ENCODE results near the gene PRSS33.
A peak's percentile ranks its signal among the peaks of the same experiment; 100 is the strongest.

The PRSS33 gene

DNA sequence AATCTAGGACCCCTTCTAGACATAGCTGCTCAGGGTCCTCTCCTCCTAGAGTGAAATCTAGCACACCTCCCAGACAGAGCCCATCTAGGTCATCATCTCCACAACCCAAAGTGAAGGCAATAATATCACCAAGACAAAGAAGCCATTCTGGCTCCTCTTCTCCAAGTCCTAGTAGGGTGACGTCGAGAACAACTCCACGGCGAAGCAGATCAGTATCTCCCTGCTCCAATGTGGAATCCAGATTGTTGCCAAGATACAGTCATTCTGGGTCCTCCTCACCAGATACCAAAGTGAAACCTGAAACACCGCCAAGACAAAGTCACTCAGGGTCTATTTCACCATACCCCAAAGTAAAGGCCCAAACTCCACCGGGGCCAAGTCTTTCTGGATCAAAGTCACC, 24.2 kb downstream of the PRSS33 start:
- no peak for DNase-seq (ENCODE audit: low read depth in 1 of 2, low spot score in 1 of 2)

DNA sequence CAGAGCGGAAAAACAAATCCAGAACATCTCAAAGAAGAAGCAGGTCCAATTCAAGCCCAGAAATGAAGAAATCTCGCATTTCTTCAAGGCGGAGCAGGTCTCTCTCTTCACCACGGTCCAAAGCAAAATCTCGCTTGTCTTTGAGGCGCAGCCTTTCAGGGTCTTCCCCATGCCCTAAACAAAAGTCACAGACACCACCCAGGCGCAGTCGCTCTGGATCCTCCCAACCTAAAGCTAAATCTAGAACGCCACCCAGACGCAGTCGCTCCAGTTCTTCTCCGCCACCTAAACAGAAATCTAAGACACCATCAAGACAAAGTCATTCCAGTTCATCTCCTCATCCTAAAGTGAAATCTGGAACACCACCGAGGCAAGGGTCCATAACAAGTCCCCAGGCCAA, 24.6 kb downstream of the PRSS33 start:
- no peak for DNase-seq (ENCODE audit: low read depth in 1 of 2, low spot score in 1 of 2)

DNA sequence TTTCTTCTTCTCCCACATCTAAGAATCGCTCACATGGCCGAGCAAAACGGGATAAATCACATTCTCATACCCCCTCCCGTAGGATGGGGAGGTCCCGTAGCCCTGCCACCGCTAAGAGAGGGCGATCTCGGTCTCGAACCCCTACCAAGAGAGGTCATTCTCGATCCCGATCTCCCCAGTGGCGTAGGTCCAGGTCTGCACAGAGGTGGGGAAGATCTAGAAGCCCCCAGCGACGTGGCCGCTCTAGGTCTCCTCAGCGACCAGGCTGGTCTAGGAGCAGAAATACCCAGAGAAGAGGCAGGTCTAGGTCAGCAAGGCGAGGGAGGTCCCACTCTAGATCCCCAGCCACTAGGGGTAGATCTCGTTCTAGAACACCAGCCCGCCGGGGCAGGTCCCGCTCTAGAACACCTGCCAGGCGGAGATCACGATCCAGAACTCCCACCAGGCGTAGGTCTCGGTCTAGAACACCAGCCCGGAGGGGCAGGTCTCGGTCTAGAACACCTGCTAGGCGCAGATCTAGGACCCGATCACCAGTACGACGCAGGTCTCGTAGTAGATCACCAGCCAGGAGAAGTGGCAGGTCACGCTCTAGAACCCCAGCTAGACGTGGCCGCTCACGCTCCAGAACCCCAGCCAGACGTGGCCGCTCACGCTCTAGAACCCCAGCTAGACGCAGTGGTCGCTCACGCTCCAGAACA, 25.3 kb downstream of the PRSS33 start:
- no peak for DNase-seq (ENCODE audit: low read depth in 1 of 2, low spot score in 1 of 2)

DNA sequence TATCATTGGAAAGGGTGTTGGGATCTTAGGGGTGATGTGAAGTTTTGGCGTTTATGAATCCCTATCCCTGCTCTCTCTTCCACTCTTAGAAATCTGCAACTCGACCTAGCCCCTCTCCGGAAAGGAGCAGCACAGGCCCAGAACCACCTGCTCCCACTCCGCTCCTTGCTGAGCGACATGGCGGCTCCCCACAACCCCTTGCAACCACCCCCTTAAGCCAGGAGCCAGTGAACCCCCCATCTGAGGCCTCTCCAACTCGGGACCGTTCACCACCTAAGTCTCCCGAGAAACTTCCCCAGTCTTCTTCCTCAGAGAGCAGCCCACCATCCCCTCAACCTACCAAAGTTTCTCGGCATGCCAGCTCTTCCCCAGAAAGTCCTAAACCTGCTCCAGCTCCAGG, 25.9 kb downstream of the PRSS33 start:
- no peak for DNase-seq (ENCODE audit: low read depth in 1 of 2, low spot score in 1 of 2)

DNA sequence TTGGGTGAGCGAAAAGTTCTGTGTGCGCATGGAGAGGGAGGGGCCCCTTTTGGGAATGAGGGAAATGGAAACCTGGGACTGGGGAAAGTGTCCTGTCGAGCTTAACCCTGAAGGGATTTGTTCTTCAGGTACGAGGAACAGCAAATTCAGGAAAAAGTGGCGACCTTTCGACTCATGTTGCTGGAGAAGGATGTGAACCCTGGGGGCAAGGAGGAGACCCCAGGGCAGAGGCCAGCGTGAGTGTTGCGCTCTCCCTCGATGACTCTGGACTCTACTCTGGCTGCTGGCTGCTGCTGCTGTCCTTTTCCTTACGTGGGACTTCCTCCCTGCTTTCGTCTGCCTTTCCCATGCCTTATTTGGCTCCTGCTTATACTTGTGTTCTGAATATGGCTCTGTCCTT, 30.0 kb downstream of the PRSS33 start:
- no peak for DNase-seq (ENCODE audit: low read depth in 1 of 2, low spot score in 1 of 2)

DNA sequence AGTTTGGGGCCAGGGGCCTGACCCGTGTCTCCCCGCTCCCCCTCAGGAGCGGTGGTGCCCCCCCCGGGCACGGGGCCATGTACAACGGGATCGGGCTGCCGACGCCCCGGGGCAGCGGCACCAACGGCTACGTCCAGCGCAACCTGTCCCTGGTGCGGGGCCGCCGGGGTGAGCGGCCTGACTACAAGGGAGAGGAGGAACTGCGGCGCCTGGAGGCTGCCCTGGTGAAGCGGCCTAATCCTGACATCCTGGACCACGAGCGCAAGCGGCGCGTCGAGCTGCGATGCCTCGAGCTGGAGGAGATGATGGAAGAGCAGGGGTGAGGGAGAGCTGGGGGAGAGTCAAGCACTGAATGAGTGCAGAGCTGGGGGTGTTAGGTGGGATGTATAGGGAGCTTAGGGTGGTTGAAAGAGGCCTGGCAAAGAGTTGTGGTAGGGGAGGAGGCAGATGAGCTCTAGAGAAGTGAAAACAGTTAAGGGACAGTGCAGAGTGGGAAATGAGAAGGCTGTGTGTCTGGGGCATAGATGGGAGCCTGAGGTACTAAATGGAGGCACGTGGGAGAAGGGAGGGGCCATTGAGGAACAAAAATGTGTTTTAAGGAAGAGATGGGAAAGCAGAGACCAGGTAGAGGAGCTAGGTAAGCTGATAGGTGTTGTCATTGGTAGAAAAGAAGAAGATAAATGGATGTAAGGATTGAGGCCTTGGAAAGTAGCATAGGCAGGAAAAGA, 30.9 kb downstream of the PRSS33 start:
- no peak for DNase-seq (ENCODE audit: low read depth in 1 of 2, low spot score in 1 of 2)

DNA sequence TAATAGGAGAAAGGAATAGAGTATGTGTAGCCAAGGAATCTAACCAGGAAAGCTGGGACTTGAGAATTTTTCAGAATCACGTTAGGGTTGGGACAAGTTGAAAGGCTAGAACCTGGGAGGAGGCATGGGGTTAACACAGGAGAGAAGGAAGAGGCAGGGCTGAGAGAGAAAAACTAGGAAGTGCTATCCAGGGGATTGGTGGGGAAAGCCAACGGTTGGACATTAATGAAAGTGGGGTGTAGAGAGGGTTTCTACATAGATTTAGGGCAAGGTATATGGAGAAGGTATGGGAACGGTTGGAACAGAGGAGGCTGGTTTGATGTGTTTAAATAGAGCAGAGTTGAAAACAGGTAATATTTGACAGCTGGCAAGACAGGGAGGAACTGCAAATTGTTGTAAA, 32.2 kb downstream of the PRSS33 start:
- no peak for DNase-seq (ENCODE audit: low read depth in 1 of 2, low spot score in 1 of 2)

DNA sequence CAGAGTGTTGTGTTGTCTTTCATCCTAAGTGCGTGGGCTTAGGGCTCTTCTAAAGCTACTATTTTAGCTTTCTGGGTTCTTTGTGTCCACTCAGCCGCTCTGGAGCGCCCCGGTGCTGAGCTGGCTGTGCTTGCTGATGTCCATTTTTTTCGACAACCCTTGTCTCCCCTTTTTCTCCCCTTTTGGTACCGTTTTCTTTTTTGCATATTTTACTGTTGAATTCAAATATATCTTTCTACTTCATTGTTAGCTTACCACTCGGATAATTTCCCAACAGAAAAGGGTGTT, 33.7 kb downstream of the PRSS33 start:
- no peak for DNase-seq (ENCODE audit: low read depth in 1 of 2, low spot score in 1 of 2)

DNA sequence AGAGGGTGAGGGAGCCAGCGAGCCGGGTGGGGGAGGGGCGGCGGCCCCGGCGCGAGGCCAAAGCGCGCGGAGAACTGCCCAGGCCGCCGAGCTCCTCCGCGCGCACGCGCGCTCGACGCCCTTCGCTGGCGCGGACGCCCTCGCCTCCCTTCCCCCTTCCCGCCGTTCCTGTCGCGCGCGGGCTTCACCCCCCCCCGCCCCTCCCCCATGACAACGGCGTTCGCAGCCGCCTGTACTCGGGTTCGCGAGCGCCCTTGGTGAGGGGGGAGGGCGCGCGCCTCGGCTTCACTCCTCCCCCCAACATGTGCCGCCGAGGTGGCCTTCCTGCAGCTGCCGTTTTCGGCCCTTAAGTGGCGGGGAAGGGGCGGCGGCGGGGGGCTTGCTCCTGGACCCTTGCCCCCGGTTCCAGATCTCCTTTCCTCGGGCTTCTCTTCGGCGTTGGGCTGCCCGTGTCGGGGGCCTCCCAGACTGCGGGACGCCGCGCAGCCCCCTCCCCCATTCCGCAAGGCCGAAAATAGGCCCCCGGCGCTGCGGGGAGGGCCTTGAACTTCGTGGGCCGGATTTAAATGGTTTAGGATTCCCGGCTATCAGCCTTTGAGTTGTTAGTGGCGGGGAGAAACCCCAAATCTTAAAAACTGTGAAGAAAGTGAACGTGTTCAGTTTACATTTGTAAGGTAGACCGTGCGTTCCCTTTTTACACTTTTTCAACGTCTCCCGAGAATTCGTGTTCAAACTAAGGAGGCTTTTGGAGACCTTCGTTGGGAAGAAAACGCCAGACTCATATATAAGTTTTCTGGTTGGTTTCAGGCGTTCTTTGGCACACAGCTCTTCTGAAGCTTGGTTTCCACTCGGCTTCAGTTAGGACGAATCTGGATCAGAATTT, 34.3 kb downstream of the PRSS33 start:
- DNase-seq (ENCODE audit: low read depth in 1 of 2, low spot score in 1 of 2) = no peak

DNA sequence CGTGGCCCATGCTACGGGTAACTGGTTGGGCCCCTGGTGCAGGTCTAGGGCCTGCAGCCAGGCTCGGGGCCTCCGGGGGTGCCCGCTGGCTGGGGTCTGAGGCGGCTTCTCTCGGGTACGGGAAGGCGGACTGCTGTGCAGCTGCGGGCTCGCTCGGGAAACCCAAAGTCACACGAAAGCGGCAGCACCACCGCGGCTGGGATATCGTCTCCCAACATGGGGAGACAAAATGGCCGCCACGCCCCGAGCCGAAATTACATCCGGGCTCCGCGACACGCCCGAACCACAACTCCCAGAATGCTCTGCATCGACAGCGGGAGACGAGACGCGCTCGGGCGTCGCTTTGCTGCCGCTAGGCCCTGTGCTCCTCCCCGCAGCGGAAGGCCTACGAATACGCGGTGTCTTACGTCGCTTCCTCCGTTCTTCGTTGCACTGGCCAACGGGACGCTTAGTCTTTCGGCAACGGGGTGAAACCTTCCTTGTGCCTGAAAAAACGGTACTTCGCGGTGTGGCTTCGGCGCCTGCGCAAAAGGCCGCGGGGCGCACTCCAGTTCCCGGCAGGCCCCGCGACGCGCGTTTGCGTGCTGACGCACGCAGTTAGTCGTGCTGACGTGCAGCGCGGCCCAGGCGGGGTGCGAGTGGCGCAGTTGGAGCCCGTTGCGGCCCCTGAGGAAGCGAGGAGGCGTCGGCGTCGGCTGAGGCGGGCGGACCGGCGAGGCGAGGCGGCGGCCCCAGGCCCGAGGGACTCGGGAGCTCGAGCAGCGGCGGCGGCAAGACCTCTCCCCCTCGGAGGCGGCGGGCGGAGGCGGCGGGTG, 35.1 kb downstream of the PRSS33 start, which contains the start of gene SRRM2:
Gene SRRM2, plus strand, starts transcription at position 604 of the 815 bp plus-strand sequence. CDS start 3,727 bp downstream, outside the sequence.
- DNase-seq (ENCODE audit: low read depth in 1 of 2, low spot score in 1 of 2) = peak; percentile 88 to 90

DNA sequence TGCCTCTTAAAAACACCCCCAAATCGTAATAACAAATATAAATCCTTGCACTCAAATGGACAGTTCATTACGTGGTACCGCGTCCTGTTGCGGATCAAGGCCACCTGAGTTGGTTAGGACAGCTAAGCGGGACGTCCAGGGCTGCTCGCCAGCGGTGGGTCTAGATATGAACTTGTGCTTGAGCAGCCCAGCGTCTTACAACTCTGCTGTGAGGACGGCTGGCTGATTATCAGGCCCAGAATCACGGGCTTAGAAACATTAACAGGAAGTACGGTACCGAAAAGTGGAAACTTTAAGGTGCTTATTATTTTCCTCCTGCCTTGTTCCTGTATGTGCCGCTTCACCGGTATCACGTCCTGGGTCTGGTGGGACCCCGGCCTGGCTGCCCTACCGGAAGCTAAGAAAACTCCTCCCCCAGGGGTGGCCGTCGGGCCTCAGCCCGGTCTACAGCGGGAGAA, 35.8 kb downstream of the PRSS33 start:
- DNase-seq (ENCODE audit: low read depth in 1 of 2, low spot score in 1 of 2) = peak in 1 of 2 donors; percentile 22

DNA sequence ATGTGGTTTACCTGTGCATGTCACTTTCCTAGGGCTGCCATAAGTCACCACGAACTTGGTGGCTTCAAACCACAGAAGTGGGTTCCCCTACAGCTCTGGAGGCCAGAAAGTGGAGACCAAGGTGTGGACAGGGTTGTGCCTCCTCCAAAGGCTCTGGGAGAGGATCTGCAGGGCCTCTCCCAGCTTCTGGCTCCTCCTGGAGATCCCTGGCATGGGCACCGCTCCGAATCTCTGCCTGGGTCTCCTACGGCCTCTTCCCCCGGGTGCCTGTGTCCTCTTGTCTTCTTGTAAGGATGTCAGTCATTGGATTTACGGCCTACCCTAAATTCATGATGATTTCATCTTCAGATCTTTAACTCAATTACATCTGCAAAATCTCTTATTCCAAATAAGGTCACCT, 37.4 kb downstream of the PRSS33 start:
- DNase-seq (ENCODE audit: low read depth in 1 of 2, low spot score in 1 of 2) = no peak

DNA sequence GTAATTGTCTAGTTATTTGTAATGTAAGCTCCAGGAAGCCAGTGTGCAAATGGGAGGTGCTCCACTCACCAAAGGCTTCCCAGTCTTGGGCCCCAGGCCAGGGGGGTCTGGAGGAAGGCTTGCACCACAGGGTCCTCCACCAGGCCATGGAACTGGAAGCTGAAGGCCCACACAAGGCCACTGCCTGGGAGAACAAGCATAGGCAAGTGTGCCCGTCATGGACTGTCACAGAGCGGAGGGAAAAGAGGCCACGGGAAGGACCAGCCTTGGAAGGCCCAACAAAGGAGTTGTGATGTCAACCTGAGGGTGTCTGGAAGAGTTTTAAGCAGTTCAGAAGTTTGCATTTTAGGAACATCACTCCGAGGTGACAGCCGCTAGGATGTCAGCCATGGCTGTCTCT, 37.9 kb downstream of the PRSS33 start:
- no peak for DNase-seq (ENCODE audit: low read depth in 1 of 2, low spot score in 1 of 2)

DNA sequence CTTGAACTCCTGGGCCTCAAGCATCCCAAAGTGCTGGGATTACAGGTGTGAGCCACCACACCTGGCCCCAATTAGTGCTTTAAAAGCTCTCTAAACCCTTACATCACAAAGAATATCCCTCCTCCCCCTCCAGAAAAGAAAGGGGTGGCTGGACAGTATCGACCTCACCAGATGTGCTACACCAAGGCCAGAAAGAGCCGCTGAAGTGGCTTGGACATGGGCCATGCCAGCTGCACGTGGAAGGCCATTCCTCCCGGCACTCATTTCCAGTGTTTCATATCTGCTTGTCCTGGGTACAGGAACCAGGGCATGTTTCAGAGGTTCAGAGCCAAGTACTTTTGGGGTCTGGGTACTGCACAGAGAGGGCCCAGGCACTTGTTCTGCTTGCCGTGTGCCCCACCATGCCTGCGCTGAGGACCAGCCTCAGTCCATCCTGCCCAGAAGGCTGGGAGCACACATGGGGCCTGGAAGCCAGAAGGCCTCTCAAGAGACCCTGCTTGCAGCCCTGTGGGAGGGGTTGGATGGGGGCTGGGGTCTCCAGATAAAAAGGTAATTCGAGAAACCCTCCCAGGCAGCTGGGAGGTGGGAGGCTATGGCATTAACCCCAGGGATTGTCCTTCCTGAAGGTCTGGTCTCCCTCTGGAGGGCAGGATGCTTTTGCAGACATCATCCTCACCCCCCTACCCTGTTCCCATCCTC, 38.5 kb downstream of the PRSS33 start:
- DNase-seq (ENCODE audit: low read depth in 1 of 2, low spot score in 1 of 2) = no peak

DNA sequence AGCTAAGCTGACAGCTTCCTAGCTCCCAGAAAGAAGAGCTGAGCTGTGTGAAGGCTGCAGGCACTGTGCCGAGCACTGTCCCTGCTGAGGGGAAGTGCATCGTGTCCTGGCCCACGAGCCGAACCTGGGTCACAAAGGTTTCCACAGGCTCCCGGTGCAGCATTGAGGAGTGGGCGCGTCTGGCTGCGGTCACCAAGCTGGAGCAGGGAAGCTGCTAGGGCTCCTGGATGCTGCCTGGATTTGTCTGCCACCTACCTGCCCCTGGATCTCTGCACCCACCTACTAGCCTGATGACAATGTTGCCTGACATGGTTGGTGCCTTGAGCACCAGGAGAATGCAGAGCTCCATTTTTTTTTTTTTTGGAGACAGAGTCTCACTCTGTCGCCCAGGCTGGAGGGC, 41.4 kb downstream of the PRSS33 start:
- no peak for DNase-seq (ENCODE audit: low read depth in 1 of 2, low spot score in 1 of 2)

DNA sequence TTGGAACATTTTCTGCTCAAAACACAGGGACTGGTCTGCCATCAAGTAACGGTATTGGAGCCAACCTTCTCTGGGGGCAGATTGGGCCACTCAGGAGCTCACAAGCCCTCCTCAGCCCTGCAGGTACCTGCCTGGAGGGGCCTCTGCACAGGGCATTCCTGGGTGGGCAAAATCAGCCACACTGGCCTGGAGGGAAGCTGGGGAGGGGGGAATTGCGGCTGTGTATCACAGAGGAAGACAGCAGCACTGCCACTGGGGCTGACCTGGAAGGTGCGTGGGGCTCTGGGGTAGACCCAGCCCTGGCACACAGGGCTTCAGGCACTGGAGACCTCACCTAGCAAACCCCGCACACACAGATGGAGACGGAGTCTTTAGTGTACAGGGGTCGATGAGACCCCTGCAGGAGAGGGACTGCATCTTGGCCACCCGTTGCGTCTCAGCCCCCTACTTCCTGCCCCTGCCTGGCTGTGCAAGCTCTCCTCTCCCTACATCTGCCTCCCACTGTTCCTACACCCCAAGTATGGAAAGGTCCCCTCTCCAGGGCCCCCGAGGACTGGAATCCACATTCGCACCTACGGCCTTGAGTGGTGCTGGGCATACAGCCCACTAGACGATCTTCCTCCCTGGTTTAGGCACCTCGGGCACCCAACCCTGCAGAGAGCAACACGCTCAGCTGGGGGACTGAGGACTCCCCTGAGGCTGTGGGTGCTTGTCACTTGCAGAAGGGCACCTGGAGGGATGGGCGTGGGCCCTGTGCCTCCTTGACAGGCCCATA, 42.1 kb downstream of the PRSS33 start:
- DNase-seq (ENCODE audit: low read depth in 1 of 2, low spot score in 1 of 2) = no peak

DNA sequence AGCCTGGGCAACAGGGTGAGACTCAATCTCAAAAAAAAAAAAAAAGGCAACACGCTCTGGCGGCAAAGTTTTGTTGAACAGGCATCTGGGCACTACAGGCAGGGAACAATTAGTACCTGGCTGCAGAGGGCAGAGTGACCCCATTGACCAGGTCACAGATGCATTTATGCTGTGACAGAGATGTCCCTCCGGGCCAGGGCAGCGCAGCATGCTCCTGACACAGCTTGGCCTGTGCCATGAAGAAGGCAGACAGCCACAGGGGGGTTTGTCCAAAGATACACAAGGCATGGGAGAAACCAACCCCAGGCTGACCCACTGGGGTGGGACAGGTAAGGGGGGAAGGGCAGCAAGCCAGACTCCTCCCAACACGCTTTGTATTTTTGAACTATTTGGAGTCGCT, 42.6 kb downstream of the PRSS33 start:
- DNase-seq (ENCODE audit: low read depth in 1 of 2, low spot score in 1 of 2) = no peak

DNA sequence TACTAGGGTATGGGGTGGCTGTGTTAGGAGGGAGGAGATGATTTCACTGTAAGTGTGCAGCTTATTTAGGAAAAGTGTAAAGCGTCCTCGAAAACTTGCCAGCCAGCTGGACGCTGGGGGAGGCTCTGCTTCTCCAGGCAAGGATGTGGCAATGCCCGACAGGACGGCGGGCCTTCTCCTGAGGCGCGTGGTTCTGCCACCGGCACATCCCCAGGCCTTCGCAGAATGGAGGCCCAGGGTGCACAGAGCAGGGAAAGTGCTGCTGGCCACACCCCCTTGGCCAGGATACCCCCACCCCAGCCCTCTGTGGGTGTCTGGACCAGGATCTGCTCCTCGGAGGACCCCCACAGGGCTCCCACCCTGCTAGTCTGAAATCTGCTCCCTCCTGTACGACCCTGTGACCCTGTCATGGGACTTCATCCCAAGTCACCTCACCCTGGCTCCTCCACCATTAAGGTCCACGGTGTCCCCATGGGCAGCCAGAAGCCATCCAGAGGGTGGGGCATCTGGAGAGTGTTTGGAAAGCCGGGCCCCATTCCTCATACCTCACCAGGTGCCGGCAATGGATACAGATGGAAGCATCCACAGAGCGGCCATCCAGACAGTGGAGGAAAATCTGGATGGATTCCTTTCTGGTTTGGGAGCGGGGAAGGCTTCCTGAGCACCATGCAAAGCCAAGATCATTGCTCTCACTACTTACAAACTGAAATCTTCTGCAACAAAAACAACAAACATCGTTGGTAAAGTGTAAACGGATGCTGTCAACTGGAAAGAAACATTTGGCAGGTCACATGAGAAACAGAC, 44.2 kb downstream of the PRSS33 start:
- no peak for DNase-seq (ENCODE audit: low read depth in 1 of 2, low spot score in 1 of 2)
